Fibroblast of skin of abdomen (primary cell): Measurements from ENCODE around the gene DEFB114.

Source experiments
- DNase-seq: peaks from one replicate; pipeline ENCODE4 v3.0.0-alpha.2; 2013

The DEFB114 gene

DNA sequence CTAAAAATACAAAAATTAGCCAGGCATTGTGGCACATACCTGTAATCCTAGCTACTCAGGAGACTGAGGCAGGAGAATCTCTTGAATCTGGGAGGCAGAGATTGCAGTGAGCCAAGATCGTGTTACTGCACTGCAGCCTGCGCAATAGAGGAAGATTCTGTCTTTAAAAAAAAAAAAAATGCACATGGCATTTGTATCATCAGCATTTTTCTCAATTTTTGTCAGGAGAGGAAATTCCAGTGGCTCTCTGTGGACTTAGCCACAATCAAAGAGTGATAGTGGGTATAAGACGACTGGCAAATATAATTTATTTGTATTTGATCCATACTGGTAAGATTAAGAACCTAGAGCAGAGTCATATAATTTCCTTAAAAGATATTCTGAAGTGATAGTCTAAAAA, 28.6 kb downstream of the DEFB114 start:
- no peak for DNase-seq

- DNase-seq, result no peak
These were observed 29.2 kb downstream of the DEFB114 start for GRCh38 chr6:49934770-49935169.

- no peak for DNase-seq
These were observed 30.4 kb downstream of the DEFB114 start for GRCh38 chr6:49933526-49933925.

- no peak for DNase-seq
These were observed 34.6 kb downstream of the DEFB114 start for GRCh38 chr6:49929340-49929739.

GRCh38 chr6:49923826-49924225, 40.1 kb downstream of the DEFB114 start:
- no peak for DNase-seq

- no peak for DNase-seq
These were observed 43.9 kb downstream of the DEFB114 start for GRCh38 chr6:49919935-49920644.

DNA sequence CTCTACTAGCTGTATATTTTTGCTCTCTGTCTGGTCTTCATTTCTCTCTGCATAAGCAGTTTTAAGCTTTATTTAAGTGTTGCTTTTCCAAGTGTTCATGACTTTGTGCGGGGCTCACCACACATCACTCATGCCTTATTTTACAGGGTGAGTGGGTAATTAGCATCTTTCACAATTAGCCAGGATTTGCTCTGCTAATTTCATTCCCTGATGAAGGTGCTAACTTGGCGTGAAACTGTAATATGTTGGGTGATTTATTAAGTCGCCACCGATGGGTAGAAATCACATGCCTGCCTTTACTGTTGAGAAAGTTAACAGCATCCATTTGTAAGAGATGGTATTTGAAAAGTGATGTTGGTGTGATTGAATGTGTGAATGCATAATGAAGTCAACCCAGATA, 44.7 kb downstream of the DEFB114 start:
- no peak for DNase-seq

DNA sequence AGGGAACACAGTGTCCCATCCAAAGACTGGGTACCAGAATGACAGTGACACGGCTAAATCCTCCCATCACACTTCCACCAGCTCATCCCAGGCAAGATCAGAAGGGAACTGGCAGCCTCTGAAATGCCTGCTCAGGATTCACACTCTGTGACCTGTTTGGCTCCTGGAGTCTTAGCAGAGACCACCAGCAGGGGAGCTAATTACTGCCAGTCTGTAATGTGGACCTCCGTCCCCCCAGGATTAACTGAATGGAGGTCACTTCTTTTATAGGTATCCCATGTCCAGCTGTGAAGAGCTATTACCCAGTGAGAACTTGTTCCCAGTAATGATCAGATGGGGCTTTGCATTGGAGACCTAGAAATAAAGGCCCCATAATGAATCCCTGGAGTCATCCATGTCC, 45.2 kb downstream of the DEFB114 start:
- no peak for DNase-seq

DNA sequence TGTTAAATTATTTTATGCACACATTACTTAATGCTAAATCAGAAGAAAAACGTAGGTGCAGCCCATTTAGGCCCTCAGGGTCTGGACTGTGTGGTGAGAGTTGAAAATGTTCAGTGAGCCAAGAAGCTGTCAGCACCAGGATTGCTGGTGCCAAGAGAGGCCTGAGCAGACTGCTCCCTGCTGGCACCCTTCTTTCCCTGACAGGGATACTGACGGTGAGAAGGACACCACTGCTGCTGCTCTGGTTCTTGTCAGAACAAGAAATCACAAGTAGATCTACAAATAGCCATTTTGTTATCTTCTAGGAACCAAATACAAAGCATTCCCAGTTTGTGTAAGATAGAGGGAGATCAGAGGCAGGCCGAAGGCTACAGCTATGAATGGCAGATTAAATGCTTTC, 48.9 kb downstream of the DEFB114 start:
- no peak for DNase-seq

- DNase-seq, result no peak
These were observed 50.2 kb downstream of the DEFB114 start for GRCh38 chr6:49913636-49914375.

- DNase-seq, result no peak
These were observed 51.8 kb downstream of the DEFB114 start for GRCh38 chr6:49912196-49912595.

- no peak for DNase-seq
These were observed 52.7 kb downstream of the DEFB114 start for GRCh38 chr6:49911252-49911651.
